GM12878 (cell line): ENCODE results near the gene SCN5A. TPM values are rescaled to one million over a fixed set of nuclear protein-coding genes. Genes with fewer than 3 reads are reported as not detected.

ENCODE experiments used
- ATAC-seq: fragments of 200-7000 bp; cut with Tn5 transposase; 3 replicates; pipeline ENCODE4 v1.9.1; 2020; ENCODE audit warnings: mild to moderate bottlenecking, moderate library complexity
- BruUV-seq: library from RNA; stranded (reverse); fragments of 400-500 nt; replicated peaks from 2 replicates; lab custom pipeline; 2021; lab: Mats Ljungman, UMichigan
- CTCF ChIA-PET: fragments of 300-600 bp; sonication (Branson Sonifier 250); formaldehyde crosslinking; extraction: SDS; loops from one replicate; lab custom pipeline; 2021; ENCODE audit warnings: inconsistent platforms; lab: Yijun Ruan, JAX
- POLR2A ChIA-PET: fragments of 350-600 bp; formaldehyde crosslinking; extraction: SDS; loops from one replicate; lab custom pipeline; 2021; ENCODE audit warnings: inconsistent platforms; lab: Charles Lee
- RAD21 ChIA-PET: fragments of 300-600 bp; sonication (Branson Sonifier 250); formaldehyde crosslinking; loops from one replicate; lab custom pipeline; 2023; ENCODE audit warnings: antibody characterized with exemption; ENCODE audit not compliant: unreplicated experiment; lab: Charles Lee
- SMC1A ChIA-PET: fragments of 300-600 bp; sonication (Branson Sonifier 250); formaldehyde crosslinking; loops from one replicate; lab custom pipeline; 2023; ENCODE audit not compliant: unreplicated experiment, uncharacterized antibody; lab: Charles Lee
- DNase-seq: peaks from one replicate; pipeline ENCODE4 v3.0.0-alpha.2; 2011; ENCODE audit warnings: low read depth, low spot score
- FAIRE-seq: peaks from 3 replicates; lab custom pipeline; 2011; peaks lifted over from hg19 to GRCh38; lab: Jason Lieb, UNC
- H2AFZ ChIP-seq: 2 replicates; pipeline ENCODE4 v1.6.0; 2011; ENCODE audit warnings: low read depth, low read length, control low read depth; ENCODE audit not compliant: control insufficient read depth
- H3K27ac ChIP-seq: 2 replicates; pipeline ENCODE4 v1.5.1; 2011; ENCODE audit warnings: control low read depth; ENCODE audit not compliant: control insufficient read depth, insufficient read depth
- H3K27me3 ChIP-seq, 2 experiments: replicated peaks in 1 of 2; 2 replicates each; pipeline versions ENCODE4 v1.6.0 to v1.6.1; 2011; ENCODE audit warnings: low read length in 1 of 2; ENCODE audit not compliant: control insufficient read depth in 2 of 2, insufficient read depth in 2 of 2
- H3K36me3 ChIP-seq, 2 experiments: 2 replicates each; pipeline ENCODE4 v1.5.1; 2011; ENCODE audit warnings: low read length in 1 of 2; ENCODE audit not compliant: control insufficient read depth in 2 of 2, insufficient read depth in 2 of 2
- H3K4me1 ChIP-seq: 2 replicates; pipeline ENCODE4 v1.6.1; 2011; ENCODE audit warnings: mild to moderate bottlenecking, low read length, moderate library complexity, mixed read lengths; ENCODE audit not compliant: control insufficient read depth, insufficient read depth
- H3K4me2 ChIP-seq: 2 replicates; pipeline ENCODE4 v1.6.0; 2011; ENCODE audit warnings: control low read depth; ENCODE audit not compliant: control insufficient read depth, insufficient read depth
- H3K4me3 ChIP-seq: fragments of 200-600 bp; sonication (generic); 2 replicates; pipeline ENCODE4 v1.5.1; 2016
- H3K79me2 ChIP-seq: 2 replicates; pipeline ENCODE4 v1.6.0; 2011; ENCODE audit warnings: low read length; ENCODE audit not compliant: control insufficient read depth, insufficient read depth
- H3K9ac ChIP-seq: 2 replicates; pipeline ENCODE4 v1.8.0; 2011; ENCODE audit warnings: low read length, control low read depth, mixed read lengths; ENCODE audit not compliant: control insufficient read depth, insufficient read depth
- H3K9me3 ChIP-seq: replicated peaks from 3 replicates; pipeline ENCODE4 v1.5.1; 2011; ENCODE audit warnings: mild to moderate bottlenecking, low read length; ENCODE audit not compliant: control insufficient read depth, insufficient read depth
- H4K20me1 ChIP-seq: 2 replicates; pipeline ENCODE4 v1.6.0; 2011; ENCODE audit not compliant: control insufficient read depth, insufficient read depth
- E2F8 ChIP-seq: fragments of 450-650 bp; IDR thresholded peaks from 2 replicates; pipeline ENCODE4 v1.6.1; 2018; ENCODE audit warnings: mild to moderate bottlenecking, low read depth, moderate library complexity; ENCODE audit not compliant: partially characterized antibody
- EGR1 ChIP-seq, 2 experiments: IDR thresholded peaks; 1 replicate in 1 of 2; 2 replicates in 1 of 2; pipeline ENCODE4 v1.6.1; 2011 to 2012; ENCODE audit warnings: low read depth in 2 of 2, low read length in 2 of 2, borderline replicate concordance in 1 of 2, mild to moderate bottlenecking in 1 of 2, moderate library complexity in 1 of 2
- HDAC2 ChIP-seq: fragments of 200-600 bp; sonication (generic); IDR thresholded peaks from 2 replicates; pipeline ENCODE4 v1.6.1; 2017
- IRF5 ChIP-seq: fragments of 450-650 bp; IDR thresholded peaks from 2 replicates; pipeline ENCODE4 v1.6.1; 2017; ENCODE audit warnings: borderline replicate concordance
- JUNB ChIP-seq: IDR thresholded peaks from 2 replicates; pipeline ENCODE4 v1.6.1; 2016; ENCODE audit warnings: antibody characterized with exemption, mild to moderate bottlenecking
- NR2C2 ChIP-seq: IDR thresholded peaks from 2 replicates; pipeline ENCODE4 v1.6.1; 2011; ENCODE audit warnings: borderline replicate concordance, low read depth; ENCODE audit not compliant: control insufficient read depth, insufficient read length
- PBX3 ChIP-seq: IDR thresholded peaks from 2 replicates; pipeline ENCODE4 v1.6.1; 2011; ENCODE audit warnings: mild to moderate bottlenecking, low read depth, low read length, moderate library complexity; ENCODE audit not compliant: insufficient replicate concordance
- RBBP5 ChIP-seq: fragments of 200-600 bp; sonication (generic); conservative IDR thresholded peaks from 2 replicates; pipeline ENCODE4 v1.6.1; 2016
- SMC3 ChIP-seq: IDR thresholded peaks from 2 replicates; pipeline ENCODE4 v1.6.1; 2011; ENCODE audit warnings: low read length, improper control_type of control experiment, borderline replicate concordance
- SP1 ChIP-seq: IDR thresholded peaks from one replicate; pipeline ENCODE4 v1.6.1; 2011; ENCODE audit warnings: low read depth, low read length
- SREBF2 ChIP-seq: IDR thresholded peaks from 2 replicates; pipeline ENCODE4 v1.6.1; 2012; ENCODE audit warnings: mild to moderate bottlenecking, low read length
- SUZ12 ChIP-seq: fragments of 200-600 bp; sonication (generic); IDR thresholded peaks from one replicate; pipeline ENCODE4 v1.6.1; 2018; ENCODE audit warnings: antibody characterized with exemption, mild to moderate bottlenecking; ENCODE audit not compliant: unreplicated experiment
- YBX1 ChIP-seq: fragments of 450-650 bp; IDR thresholded peaks from 2 replicates; pipeline ENCODE4 v1.6.1; 2016; ENCODE audit warnings: antibody characterized with exemption
- ZZZ3 ChIP-seq: IDR thresholded peaks from 2 replicates; pipeline ENCODE4 v1.6.1; 2011; ENCODE audit warnings: low read depth; ENCODE audit not compliant: control insufficient read depth, insufficient read length
- WGBS: methylation state at CpG from one replicate; pipeline ENCODE4 v1.1.6; 2016; ENCODE audit warnings: low lambda C conversion rate; ENCODE audit not compliant: insufficient replicate concordance, insufficient coverage; ENCODE audit errors: missing lambda C conversion rate; 5-methylcytosine and 5-hydroxymethylcytosine counted together
- in situ Hi-C: fragments of 300-500 bp; cut with MboI; formaldehyde crosslinking; loops from 9 replicates; pipeline ENCODE4 v1.14.3; 2018; ENCODE audit warnings: mixed read lengths
- intact Hi-C: fragments of 100-400 bp; cut with micrococcal nuclease; formaldehyde crosslinking; loops from one replicate; pipeline ENCODE4 v1.14.2; 2022; ENCODE audit not compliant: unreplicated experiment
- polyA plus RNA-seq, 11 experiments: library from polyadenylated mRNA; depleted of rRNA in 4 of 11; unstranded in 6 of 11; stranded (reverse) in 5 of 11; fragments of >200 nt; fragmentation: Nextera tagmentation in 4 of 11; fragmentation: Illumina TruSeq in 1 of 11; extraction: Ambion mirVana in 4 of 11; extraction: Trizol in 1 of 11; gene quantifications; 1 replicate in 1 of 11; 2 replicates in 10 of 11; pipeline versions ENCODE4 v1.2.1 to v1.2.3, GENCODE V29; 2011 to 2016; ENCODE audit warnings: inconsistent platforms in 2 of 11, missing spikeins in 2 of 11, low read depth in 1 of 11
- total RNA-seq, 4 experiments: library from RNA; depleted of rRNA in 3 of 4; stranded (reverse); fragments of >200 nt in 3 of 4; fragmentation: Illumina TruSeq in 1 of 4; extraction: Trizol in 1 of 4; gene quantifications; 2 replicates each; pipeline versions ENCODE4 v1.2.1 to v1.2.3, GENCODE V29; 2013 to 2021

Gene SCN5A
- total and polyA plus RNA-seq, 10 of the 15 experiments (the other 5 are each of a cell fraction or from before 2014, with no cell fraction given), result not detected

GRCh38 chr3:38611866-38612265 is 37.6 kb downstream of the SCN5A start:
- FAIRE-seq, result no peak
- Histone ChIP-seq H3K36me3 (no peaks in the 10 kb centered on the region), H3K27me3 (no peaks in the 10 kb centered on the region; a peak in 3 of 4 replicates), H3K9ac (no peak overlapping the region), H3K79me2 (no peaks in the 10 kb centered on the region), H3K4me1 (no peaks in the 10 kb centered on the region), H3K4me3 (no peak overlapping the region), H3K27ac (no peak overlapping the region)
- ChIA-PET RAD21 (no interaction called here), CTCF (no interaction called here)
- in situ Hi-C loops (no loop called here), intact Hi-C loops (no loop called here)
- 26% methylated on average over 4 of the region's 4 CpGs for WGBS
- BruUV-seq, result no TSS peak
- no peak for TF ChIP-seq PBX3
- TF ChIP-seq HDAC2, result no peak
- TF ChIP-seq JUNB, result no peak
- no peak for TF ChIP-seq YBX1
- TF ChIP-seq NR2C2, result no peak
- no peak for TF ChIP-seq SUZ12
- TF ChIP-seq SMC3, result no peak
- no peak for TF ChIP-seq E2F8
- no peak for TF ChIP-seq EGR1 (IDR thresholded peaks at IDR 0.05; ENCODE audit: borderline replicate concordance in 1 of 2, low read depth in 2 of 2, low read length in 2 of 2)
- TF ChIP-seq RBBP5, result no peak
- no peak for TF ChIP-seq ZZZ3
- TF ChIP-seq SP1, result no peak
- TF ChIP-seq IRF5, result no peak
- TF ChIP-seq SREBF2, result no peak
- TF ChIP-seq, all 136 proteins: peak for 0
- ATAC-seq (no peak), DNase-seq (no peak)
- H3K4me2 ChIP-seq, result no peak overlapping the region
- H2AFZ ChIP-seq, result no peak overlapping the region
- no peaks in the 10 kb centered on the region for H3K9me3 ChIP-seq
- H4K20me1 ChIP-seq, result no peaks in the 10 kb centered on the region
- ChIA-PET SMC1A (no interaction called here), POLR2A (no interaction called here)
